Hepatocyte (in vitro differentiated cells): ENCODE measurements around the gene NCKAP5L. TPM values are rescaled to one million over a fixed set of nuclear protein-coding genes. Genes with fewer than 3 reads are reported as not detected.

Experiments
- DNase-seq: peaks from one replicate; pipeline ENCODE4 v3.0.0-alpha.2; 2016; ENCODE audit warnings: low spot score
- H2AFZ ChIP-seq: fragments of 200-600 bp; sonication (generic); 2 replicates; pipeline ENCODE4 v1.6.0; 2016; ENCODE audit warnings: antibody characterized with exemption, mild to moderate bottlenecking
- H3K27ac ChIP-seq: fragments of 200-600 bp; sonication (generic); 2 replicates; pipeline ENCODE4 v1.5.1; 2016; ENCODE audit warnings: mild to moderate bottlenecking
- H3K27me3 ChIP-seq: fragments of 200-600 bp; sonication (generic); 2 replicates; pipeline ENCODE4 v1.6.1; 2016
- H3K36me3 ChIP-seq: fragments of 200-600 bp; sonication (generic); replicated peaks from 2 replicates; pipeline ENCODE4 v1.5.1; 2016; ENCODE audit warnings: low read depth; ENCODE audit not compliant: insufficient read depth
- H3K4me1 ChIP-seq: fragments of 200-600 bp; sonication (generic); 2 replicates; pipeline ENCODE4 v1.5.1; 2016; ENCODE audit warnings: mild to moderate bottlenecking, moderate library complexity; ENCODE audit not compliant: insufficient read depth
- H3K4me2 ChIP-seq: fragments of 200-600 bp; sonication (generic); 2 replicates; pipeline ENCODE4 v1.6.0; 2016
- H3K4me3 ChIP-seq: fragments of 200-600 bp; sonication (generic); 2 replicates; pipeline ENCODE4 v1.5.1; 2016; ENCODE audit warnings: mild to moderate bottlenecking
- H3K79me2 ChIP-seq: fragments of 200-600 bp; sonication (generic); 2 replicates; pipeline ENCODE4 v1.6.0; 2017; ENCODE audit warnings: mild to moderate bottlenecking
- H3K9me2 ChIP-seq: fragments of 200-600 bp; sonication (generic); replicated peaks from 2 replicates; pipeline ENCODE4 v1.6.0; 2017; ENCODE audit warnings: mild to moderate bottlenecking; ENCODE audit not compliant: insufficient read depth
- H3K9me3 ChIP-seq: fragments of 200-600 bp; sonication (generic); 2 replicates; pipeline ENCODE4 v1.5.1; 2016; ENCODE audit warnings: low read depth, mild to moderate bottlenecking
- H4K20me1 ChIP-seq: fragments of 200-600 bp; sonication (generic); 2 replicates; pipeline ENCODE4 v1.6.0; 2016; ENCODE audit warnings: mild to moderate bottlenecking; ENCODE audit not compliant: insufficient read depth, poor library complexity, severe bottlenecking
- EZH2 ChIP-seq: fragments of 200-600 bp; sonication (generic); IDR thresholded peaks from 2 replicates; pipeline ENCODE4 v1.6.1; 2016; ENCODE audit warnings: antibody characterized with exemption, mild to moderate bottlenecking, borderline replicate concordance
- EZH2phosphoT487 ChIP-seq: fragments of 200-600 bp; sonication (generic); IDR thresholded peaks from one replicate; pipeline ENCODE4 v1.6.1; 2018; ENCODE audit warnings: antibody characterized with exemption, mild to moderate bottlenecking, low read depth, moderate library complexity; ENCODE audit not compliant: unreplicated experiment, severe bottlenecking
- WGBS: methylation state at CpG from one replicate; pipeline ENCODE4 v1.1.6; 2016; ENCODE audit warnings: low lambda C conversion rate; ENCODE audit errors: missing lambda C conversion rate; 5-methylcytosine and 5-hydroxymethylcytosine counted together
- polyA plus RNA-seq: library from polyadenylated mRNA; unstranded; fragments of >200 nt; fragmentation: Nextera tagmentation; extraction: Ambion mirVana; gene quantifications from 2 replicates; pipeline ENCODE4 v1.2.1, GENCODE V29; 2016
- total RNA-seq: library from RNA; depleted of rRNA; stranded (reverse); fragments of >200 nt; gene quantifications from 2 replicates; pipeline ENCODE4 v1.2.3, GENCODE V29; 2014
- TF ChIP-seq, protein P1 (sequence below): fragments of 200-600 bp; sonication (generic); IDR thresholded peaks from 2 replicates; pipeline ENCODE4 v1.5.1; 2016; ENCODE audit warnings: antibody characterized with exemption, mild to moderate bottlenecking; ENCODE audit not compliant: poor library complexity

NCKAP5L gene
- total and polyA plus RNA-seq, 2 experiments from 2014 or later, result 14.5 to 26.7 TPM

DNA sequence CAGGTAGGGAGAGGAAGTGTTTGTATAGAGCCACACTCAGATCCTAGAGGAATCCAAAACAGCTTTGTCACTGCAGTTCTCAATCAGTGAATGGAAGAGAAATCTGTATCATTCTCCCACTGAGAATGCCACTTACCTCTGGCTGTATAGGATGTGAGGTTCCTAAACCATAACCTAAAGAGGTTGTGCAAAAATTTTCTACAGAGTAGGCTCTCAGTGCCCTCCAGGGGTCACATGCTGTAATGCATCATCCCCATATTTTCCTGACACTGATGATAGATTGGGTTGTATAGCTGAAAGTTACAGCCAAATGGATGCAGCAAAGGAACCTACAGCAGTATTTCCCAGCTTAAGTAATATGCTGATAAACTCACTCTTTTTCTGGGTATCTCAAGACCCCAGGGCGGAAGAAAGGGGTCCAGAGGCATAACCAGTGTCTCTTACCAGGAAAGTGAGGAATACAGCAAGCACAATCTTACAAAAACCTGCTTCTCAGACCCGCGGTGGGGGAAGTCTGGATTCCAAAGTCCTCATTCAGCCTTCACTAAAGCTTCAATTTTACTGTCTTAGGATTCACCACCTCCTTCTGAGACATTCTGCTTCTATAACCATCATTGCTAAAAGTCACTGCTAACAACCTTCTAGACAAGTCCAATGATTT, 10.9 kb upstream of the NCKAP5L start:
- no peaks in the 10 kb centered on the region for H3K9me2 ChIP-seq
- no peak overlapping the region for H2AFZ ChIP-seq
- no peak overlapping the region for H3K27ac ChIP-seq
- H4K20me1 ChIP-seq, result no peaks in the 10 kb centered on the region
- 76% methylated on average over 3 of the region's 3 CpGs for WGBS
- H3K9me3 ChIP-seq, result no peaks in the 10 kb centered on the region
- no peaks in the 10 kb centered on the region for H3K36me3 ChIP-seq
- H3K4me2 ChIP-seq, result no peak overlapping the region
- H3K4me3 ChIP-seq, result no peak overlapping the region
- DNase-seq, result peak; percentile 60
- H3K27me3 ChIP-seq, result no peaks in the 10 kb centered on the region
- H3K4me1 ChIP-seq, result peaks cover 10% of the 10 kb centered on the region
- no peak for TF ChIP-seq EZH2phosphoT487
- TF ChIP-seq, protein P1, sequence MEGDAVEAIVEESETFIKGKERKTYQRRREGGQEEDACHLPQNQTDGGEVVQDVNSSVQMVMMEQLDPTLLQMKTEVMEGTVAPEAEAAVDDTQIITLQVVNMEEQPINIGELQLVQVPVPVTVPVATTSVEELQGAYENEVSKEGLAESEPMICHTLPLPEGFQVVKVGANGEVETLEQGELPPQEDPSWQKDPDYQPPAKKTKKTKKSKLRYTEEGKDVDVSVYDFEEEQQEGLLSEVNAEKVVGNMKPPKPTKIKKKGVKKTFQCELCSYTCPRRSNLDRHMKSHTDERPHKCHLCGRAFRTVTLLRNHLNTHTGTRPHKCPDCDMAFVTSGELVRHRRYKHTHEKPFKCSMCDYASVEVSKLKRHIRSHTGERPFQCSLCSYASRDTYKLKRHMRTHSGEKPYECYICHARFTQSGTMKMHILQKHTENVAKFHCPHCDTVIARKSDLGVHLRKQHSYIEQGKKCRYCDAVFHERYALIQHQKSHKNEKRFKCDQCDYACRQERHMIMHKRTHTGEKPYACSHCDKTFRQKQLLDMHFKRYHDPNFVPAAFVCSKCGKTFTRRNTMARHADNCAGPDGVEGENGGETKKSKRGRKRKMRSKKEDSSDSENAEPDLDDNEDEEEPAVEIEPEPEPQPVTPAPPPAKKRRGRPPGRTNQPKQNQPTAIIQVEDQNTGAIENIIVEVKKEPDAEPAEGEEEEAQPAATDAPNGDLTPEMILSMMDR, result peak; percentile 70
- peaks cover 22% of the 10 kb centered on the region for H3K79me2 ChIP-seq

DNA sequence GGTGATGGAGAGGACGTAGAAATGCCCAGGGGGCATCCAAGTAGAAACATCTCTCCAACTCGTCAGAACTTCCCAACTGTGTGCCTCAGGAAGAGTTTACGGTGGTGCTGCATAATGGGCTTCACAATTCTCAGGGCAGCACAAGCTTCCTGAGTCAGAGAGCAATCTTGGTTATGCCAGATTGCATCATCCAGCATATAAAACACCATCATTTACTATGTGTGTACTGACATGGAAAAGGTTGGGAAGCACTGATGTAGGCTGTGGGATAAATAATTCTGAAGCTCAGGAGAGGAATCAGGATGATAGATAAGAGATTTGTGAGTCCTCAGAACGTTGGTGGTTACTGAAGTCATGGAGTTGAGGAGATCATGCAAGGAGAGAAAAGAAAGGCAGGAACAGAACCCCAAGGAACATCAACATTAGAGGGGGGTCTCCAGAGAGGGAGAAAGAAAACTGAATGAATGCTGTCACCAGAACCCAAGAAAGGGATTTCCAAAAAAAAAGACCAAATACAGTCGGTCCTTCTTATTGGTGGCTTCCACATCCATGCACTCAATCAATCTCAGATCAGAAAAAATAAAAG, 4.7 kb upstream of the NCKAP5L start:
- H3K36me3 ChIP-seq, result no peaks in the 10 kb centered on the region
- no peaks in the 10 kb centered on the region for H4K20me1 ChIP-seq
- peaks cover 2% of the 10 kb centered on the region for H3K79me2 ChIP-seq
- H2AFZ ChIP-seq, result no peak overlapping the region
- no peaks in the 10 kb centered on the region for H3K27me3 ChIP-seq
- no peak overlapping the region for H3K4me2 ChIP-seq
- peak overlapping the region; percentile 17 for H3K27ac ChIP-seq
- no peaks in the 10 kb centered on the region for H3K9me3 ChIP-seq
- WGBS, result 57% methylated on average over 5 of the region's 5 CpGs
- no peaks in the 10 kb centered on the region for H3K9me2 ChIP-seq
- no peak for DNase-seq
- H3K4me1 ChIP-seq, result peaks cover 7% of the 10 kb centered on the region
- H3K4me3 ChIP-seq, result no peak overlapping the region
- TF ChIP-seq EZH2, result no peak
- TF ChIP-seq EZH2phosphoT487, result no peak
- TF ChIP-seq, protein P1, result no peak

DNA sequence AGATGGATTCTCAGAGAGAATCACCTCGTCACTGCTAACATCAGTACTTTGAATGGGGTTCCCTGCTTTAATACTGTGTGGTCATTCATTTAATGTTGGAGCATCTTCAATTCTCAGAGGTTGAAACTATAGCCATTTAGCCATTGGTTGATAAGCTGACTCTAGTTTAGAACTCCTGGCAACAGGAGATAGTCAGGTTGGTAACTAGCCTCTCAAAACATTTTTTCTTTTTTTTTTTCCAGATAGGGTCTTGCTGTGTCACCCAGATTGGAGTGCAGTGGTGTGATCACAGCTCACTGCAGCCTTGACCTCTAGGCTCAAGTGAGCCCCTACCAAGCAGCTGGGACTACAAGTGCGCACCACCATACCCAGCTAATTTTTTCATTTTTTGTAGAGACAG, 3.5 kb upstream of the NCKAP5L start:
- no peak overlapping the region for H3K27ac ChIP-seq
- H2AFZ ChIP-seq, result no peak overlapping the region
- no peak overlapping the region for H3K4me2 ChIP-seq
- DNase-seq, result no peak
- no peaks in the 10 kb centered on the region for H3K27me3 ChIP-seq
- H4K20me1 ChIP-seq, result peaks cover 3% of the 10 kb centered on the region
- H3K4me1 ChIP-seq, result peaks cover 13% of the 10 kb centered on the region
- WGBS, result 88% methylated on average over 2 of the region's 2 CpGs
- no peaks in the 10 kb centered on the region for H3K9me3 ChIP-seq
- no peaks in the 10 kb centered on the region for H3K9me2 ChIP-seq
- no peak for TF ChIP-seq EZH2
- TF ChIP-seq, protein P1, result no peak
- TF ChIP-seq EZH2phosphoT487, result no peak
- no peak overlapping the region for H3K4me3 ChIP-seq
- H3K36me3 ChIP-seq, result no peaks in the 10 kb centered on the region
- peaks cover 14% of the 10 kb centered on the region for H3K79me2 ChIP-seq
